GM18520 (cell line): ENCODE data around the gene CENATAC.
"Not testable (repeated sequence)": the region's sequence is repeated elsewhere in the genome, so short reads cannot be mapped to it uniquely, and the experiment has no call there.

ENCODE experiments used
- ATAC-seq: cut with Tn5 transposase; IDR thresholded peaks from one replicate; pipeline ENCODE4 v1.9.1; 2021; ENCODE audit not compliant: unreplicated experiment

CENATAC gene

DNA sequence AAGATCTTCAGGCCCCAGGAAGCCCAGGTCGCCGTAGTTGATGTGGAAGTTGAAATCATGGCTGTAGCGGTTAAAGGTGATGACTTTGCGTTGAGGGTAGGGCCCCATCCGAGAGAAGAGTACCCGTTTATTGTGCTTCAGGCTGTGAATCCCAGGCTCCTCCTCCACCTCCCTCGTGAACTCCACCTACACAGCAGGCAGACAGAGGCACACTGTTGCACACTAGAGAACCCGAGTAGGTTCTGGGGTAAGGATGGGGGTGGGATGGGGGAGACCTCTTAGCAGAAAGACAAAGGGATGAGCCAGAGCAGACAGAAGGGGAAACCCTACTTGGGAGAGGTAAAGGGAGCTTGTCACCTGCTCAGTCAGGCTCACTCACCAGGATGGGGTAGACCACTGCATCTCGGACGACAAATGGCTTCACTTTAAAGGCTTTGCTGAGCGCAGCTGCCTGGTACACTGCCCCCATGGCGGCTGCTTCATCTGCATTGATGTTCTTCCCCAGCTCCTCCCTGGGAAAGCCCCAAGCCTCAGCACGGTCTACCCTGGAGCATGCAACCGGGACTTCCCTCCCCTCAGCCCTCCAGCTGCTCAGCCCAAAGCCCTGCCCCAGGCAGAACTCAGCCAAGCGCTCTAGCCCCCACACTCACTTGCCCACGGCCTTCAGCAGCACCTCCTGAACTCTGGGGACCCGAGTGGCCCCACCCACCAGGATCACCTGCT is 53.7 kb downstream of the CENATAC start:
- peak; percentile 41 for ATAC-seq

DNA sequence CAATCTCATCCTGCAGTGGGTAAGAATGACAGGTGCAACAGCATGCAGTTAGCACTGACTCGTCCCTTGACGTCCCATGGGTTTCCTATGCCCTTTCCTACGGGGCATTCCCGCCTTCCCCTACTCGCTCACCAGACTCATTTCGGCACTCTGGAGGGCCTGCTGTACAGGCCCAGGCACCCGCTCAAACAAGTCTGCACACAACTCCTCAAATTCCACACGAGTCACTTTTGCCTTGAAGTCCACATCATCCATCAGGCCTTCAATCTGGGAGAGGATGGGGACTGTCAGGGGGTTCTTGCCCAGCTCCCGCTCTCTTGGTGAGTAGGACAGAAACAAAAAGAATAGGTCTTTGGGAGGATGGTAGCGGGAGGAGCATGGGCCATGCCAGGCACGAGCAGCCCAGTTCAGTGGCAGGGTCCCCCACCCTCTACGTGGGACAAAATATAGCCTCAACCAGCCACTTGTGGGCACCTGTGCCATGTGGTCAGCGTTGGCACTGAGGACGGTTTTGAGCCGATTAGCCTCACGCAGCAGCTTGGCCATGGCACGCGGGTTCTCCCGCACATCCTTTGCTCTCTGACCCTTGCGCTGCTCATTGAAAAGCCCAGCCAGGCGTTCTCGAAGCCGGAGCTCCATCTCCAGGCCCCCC is 54.4 kb downstream of the CENATAC start:
- ATAC-seq = peak; percentile 4

DNA sequence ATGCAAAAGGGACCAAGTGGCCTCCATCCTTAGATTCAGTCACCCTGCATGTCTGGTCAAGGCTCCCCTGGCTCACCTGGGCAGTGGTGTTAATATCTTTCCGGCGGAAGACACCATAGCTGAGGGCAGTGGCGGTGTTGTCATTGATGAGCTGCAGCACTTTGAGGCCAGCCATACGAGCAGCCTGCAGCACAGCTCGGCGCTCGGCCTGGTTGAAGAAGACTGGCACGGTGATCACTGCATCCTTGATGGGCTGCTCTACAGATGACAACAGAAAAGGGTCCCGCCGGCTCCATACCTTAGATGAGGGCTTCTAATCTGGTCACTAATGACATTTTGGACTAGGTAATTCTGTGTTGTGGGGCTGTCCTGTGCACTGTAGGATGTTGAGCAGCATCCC is 56.5 kb downstream of the CENATAC start:
- no peak for ATAC-seq

DNA sequence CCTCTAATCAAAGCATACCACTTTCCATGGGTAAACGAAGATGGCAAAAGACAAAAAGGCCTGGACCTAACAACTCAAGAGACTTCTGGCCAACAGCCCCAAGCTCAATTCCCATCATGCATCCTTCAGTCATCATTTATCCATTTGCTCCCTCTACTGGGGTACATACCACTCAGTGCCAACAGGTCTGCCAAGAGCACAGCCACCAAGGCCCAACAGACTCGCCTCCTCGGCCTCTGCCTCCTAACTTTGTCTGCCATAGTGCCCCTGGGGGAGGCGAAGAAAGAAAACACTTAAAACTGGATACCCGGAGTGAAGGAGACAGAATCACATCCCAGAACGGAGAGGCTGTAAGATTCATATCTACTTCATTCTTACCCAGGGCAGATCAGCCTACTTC is 58.0 kb downstream of the CENATAC start:
- no peak for ATAC-seq

DNA sequence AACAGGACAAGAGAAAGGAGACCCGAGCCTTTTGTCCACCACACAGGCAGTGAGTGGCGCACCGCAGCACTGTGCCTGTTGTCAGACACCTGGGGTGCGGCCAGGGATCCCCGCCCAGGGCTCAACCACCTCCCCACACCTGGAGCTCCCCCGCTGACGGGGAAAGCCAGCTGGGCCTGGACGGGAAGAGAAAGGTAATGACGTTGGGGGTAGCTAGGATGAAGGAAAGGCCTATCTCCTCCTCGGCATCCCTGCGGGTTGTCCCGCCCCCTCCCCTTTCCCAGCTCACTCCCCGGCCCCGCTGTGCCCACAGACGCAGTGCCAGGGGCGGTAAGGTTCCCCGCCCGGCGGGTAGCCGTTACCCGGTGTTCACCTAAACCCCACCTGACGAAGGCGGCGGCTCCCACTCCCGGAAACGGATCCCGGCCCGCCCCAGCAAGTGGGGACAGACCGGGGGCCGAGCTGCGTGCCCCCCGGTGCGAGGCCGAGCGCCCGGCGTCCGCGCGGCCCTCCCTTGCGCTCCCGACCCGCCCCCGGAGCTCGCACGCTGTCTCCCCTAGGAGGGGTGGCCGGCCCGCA is 58.6 kb downstream of the CENATAC start:
- no peak for ATAC-seq

DNA sequence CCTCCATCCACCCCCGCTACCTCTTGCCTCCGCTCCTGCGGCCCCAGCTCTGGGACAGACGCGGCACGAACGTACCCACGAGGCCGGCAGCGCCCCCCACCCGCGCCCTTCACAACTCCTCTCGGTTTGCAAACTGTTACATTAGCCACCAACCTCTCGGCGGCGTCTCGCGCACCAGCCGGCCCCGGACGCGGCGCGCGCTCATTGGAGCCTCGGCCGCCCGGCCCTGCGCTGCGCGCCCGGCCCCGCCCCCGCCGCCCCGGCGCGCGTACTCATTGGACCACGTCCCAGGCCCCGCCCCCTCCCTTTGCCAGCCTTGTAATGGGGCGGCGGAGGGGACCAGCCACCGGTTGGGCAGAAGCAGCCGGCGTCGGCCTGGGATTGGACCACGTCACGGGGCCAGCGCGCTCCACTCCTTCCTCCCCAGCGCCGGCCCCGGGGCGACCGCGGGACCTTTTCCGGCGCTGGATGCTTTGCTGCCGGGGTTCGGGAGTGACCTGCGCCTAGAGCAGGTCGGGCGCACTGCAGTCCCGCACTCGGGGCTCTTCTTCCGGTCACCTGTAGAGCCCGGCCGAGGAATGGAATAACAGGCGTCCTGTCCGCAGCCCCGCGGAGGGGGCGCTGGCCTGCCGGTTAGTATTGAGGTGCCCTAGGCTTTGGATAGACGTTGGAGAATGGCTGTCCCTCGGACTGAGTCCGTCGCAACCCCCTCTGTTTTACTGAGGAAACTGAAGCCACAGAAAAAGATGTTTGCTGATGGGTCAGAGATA is 59.2 kb downstream of the CENATAC start, which contains the start of gene HYOU1:
HYOU1 (minus strand) TSS at position 206 of the 770 bp plus-strand sequence. CDS start 1,045 bp downstream, outside the sequence.
- ATAC-seq = peak; percentile 91

DNA sequence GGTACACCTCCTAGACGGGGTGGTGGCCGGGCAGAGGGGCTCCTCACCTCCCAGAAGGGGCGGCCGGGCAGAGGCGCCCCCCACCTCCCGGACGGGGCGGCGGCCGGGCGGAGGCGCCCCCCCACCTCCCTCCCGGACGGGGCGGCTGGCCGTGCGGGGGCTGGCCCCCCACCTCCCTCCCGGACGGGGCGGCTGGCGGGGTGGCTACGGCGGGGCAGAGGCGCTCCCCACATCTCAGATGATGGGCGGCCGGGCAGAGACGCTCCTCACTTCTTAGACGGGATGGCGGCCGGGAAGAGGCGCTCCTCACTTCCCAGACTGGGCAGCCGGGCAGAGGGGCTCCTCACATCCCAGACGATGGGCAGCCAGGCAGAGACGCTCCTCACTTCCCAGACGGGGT is 61.2 kb downstream of the CENATAC start:
- not testable (repeated sequence) for ATAC-seq

DNA sequence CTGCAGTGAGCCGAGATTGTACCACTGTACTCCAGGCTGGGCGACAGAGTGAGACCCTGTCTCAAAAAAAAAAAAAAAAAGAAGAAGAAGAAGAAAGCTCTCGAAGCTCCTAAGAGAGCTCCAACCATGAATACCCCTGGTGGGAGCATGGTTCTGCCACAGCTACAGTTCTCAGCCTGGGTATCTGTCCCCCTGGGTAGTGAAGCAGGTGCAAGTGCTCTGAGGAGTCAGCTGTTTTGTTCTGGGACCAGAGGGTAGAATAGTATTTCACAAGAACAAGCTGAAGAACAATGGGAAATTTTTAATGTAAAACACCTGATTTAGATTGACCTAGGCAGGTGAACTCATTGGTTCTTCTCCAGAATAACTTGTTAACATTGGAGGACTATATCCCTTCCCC is 63.3 kb downstream of the CENATAC start:
- ATAC-seq = no peak

DNA sequence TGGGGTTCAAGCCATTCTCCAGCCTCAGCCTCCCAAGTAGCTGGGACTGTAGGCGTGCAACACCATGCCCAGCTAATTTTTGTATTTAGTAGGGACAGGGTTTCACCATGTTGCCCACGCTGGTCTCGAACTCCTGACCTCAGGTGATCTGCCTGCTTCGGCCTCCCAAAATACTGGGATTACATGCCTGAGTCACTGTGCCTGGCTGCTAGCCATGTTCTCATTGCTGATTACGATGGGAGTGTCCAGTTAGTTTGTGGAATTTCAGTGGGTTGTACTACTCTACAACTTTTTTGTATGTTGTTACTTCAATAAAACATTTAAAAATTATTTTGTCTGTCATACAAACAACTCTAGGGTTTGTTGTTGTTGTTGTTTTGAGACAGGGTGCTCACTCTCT is 64.8 kb downstream of the CENATAC start:
- ATAC-seq = no peak

DNA sequence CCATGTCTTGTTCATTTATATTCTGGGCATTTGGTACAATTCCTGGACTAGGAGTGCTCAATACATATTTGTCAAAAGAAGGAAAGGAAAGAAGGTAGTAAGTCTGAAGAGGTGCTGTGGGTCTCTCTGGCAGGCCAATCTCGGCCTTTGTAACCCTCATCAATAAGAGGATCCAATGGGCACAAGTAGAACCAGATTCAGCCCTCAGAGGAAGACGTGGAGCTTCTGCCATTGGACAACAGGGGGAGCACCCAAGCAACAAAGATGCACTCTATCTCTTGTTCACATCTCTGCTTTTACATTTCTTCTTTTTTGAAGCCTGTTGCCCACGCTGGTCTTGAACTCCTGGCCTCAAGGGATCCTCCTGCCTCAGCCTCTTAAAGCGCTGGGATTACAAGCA is 67.4 kb downstream of the CENATAC start:
- ATAC-seq = no peak
